Lower leg skin (tissue), 4 donors: ENCODE results near the gene RFPL3. TPM values are rescaled to one million over a fixed set of nuclear protein-coding genes. Genes with fewer than 3 reads are reported as not detected.

Source experiments
- DNase-seq, 2 donors: peaks; one replicate each; pipeline ENCODE4 v3.0.0-alpha.2; 2019; ENCODE audit warnings: low spot score in 2 of 2
- H3K4me3 ChIP-seq: fragments of 200-600 bp; sonication (generic); 2 replicates; pipeline ENCODE4 v1.5.1; 2017; ENCODE audit warnings: mild to moderate bottlenecking, low read depth; ENCODE audit not compliant: poor library complexity, severe bottlenecking
- CTCF ChIP-seq, 3 donors: fragments of 450-650 bp; IDR thresholded peaks; one replicate each; pipeline ENCODE4 v1.5.1; 2016; ENCODE audit warnings: antibody characterized with exemption in 3 of 3, mild to moderate bottlenecking in 3 of 3, moderate library complexity in 2 of 3
- POLR2A ChIP-seq, 2 donors: fragments of 450-650 bp; IDR thresholded peaks; one replicate each; pipeline ENCODE4 v1.6.1; 2016 to 2017; ENCODE audit warnings: antibody characterized with exemption in 2 of 2, mild to moderate bottlenecking in 1 of 2, moderate library complexity in 1 of 2
- WGBS, 2 donors: methylation state at CpG; one replicate each; pipeline ENCODE4 v1.1.5; 2018; 5-methylcytosine and 5-hydroxymethylcytosine counted together
- intact Hi-C: fragments of 100-400 bp; cut with DNase I; formaldehyde crosslinking; loops from one replicate; pipeline ENCODE4 v1.15.0; 2023; ENCODE audit warnings: low total_unique reads
- total RNA-seq, 4 donors: library from RNA; depleted of rRNA; stranded (reverse); fragments of >200 nt; gene quantifications; one replicate each; pipeline ENCODE4 v1.1.0, GENCODE V29; 2016

RFPL3 gene
- total RNA-seq, 4 donors from 2014 or later: not detected

- intact Hi-C loops: no loop called here
- TF ChIP-seq CTCF (IDR thresholded peaks at IDR 0.05) (no peak), POLR2A (IDR thresholded peaks at IDR 0.05) (no peak)
- no peak overlapping the region for H3K4me3 ChIP-seq
- 82 to 89% methylated on average over 4 of the region's 4 CpGs for WGBS, 2 donors
- DNase-seq: peak in 1 of 2 donors; percentile 71
Measured at GRCh38 chr22:32327066-32327465, 30.6 kb upstream of the RFPL3 start.

DNA sequence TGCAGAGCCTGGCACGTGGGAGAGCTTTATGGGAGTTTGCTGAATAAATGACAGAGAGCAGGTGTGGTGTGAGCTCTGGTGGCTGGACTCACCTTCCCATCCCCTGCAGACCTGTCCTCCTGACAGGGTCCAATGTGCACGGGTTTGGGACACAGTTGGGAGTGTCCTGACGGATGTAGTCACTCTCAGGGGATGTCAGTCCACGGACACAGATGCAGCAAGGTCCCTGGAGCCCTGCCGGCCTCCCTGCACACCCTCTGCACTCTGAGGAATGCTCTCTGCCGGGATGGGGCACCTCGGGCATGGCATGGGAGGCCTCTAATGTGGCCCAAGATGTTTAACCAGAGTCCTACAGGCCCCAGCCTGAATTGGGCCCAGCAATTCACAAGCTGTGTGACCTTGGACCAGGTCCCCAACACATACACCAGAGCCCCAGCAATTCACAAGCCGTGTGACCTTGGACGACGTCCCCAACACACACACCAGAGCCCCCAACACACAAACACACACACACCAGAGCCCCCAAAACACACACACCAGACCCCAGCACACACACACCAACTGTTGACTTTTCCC, 30.0 kb upstream of the RFPL3 start:
- no peak overlapping the region for H3K4me3 ChIP-seq
- WGBS, 2 donors: 88% methylated on average over 7 to 8 of the region's 10 CpGs
- intact Hi-C loops: no loop called here
- TF ChIP-seq POLR2A (IDR thresholded peaks at IDR 0.05) (no peak), CTCF (IDR thresholded peaks at IDR 0.05) (no peak)
- DNase-seq: peak in 1 of 2 donors; percentile 63

DNA sequence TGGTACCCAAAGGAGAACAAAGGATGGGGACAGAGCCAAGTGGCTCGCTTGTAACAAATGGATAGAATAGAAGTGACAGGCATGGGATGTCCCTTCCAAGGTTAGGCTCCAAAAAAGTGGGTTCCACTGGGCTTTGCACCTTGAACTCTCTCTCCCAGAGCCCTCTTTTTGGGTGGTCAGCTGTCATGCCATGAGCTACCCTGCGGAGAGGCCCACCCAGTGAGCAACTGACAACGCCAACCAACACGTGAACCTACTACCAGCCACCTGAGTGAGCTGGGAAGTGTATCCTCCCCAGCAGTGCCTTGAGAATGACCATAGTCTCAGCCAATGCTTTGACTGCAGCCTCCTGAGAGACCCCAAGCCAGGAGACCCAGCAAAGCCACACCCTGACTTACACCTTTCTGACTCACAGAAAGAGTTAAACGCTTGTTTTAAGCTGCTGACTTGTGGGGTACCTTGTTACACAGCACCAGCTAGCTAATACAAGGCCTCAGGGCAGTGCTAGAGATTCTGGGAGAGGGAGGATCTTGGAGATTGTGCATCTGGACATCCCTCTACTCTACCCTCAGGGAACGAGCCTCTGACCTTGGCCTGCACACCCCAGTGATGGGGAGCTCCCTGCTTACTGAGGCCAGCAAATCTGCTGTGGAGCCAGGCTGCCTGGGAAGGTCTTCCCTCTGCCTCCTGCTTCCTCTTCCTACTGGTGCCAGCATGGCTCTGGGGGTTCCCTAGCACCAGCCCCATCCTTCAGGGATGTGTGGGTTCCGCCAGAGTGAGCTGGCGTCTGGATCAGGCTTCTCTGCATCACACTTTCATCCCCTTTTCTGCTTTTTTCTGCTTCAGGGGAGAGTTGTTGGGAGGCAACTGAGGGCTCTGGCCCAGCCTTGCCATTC, 29.1 kb upstream of the RFPL3 start:
- intact Hi-C loops: no loop called here
- DNase-seq: peak in 1 of 2 donors; percentile 68
- H3K4me3 ChIP-seq: no peak overlapping the region
- TF ChIP-seq POLR2A (IDR thresholded peaks at IDR 0.05): no peak
- no peak for TF ChIP-seq CTCF (IDR thresholded peaks at IDR 0.05)
- WGBS, 2 donors: 84 to 91% methylated on average over 8 of the region's 8 CpGs

DNA sequence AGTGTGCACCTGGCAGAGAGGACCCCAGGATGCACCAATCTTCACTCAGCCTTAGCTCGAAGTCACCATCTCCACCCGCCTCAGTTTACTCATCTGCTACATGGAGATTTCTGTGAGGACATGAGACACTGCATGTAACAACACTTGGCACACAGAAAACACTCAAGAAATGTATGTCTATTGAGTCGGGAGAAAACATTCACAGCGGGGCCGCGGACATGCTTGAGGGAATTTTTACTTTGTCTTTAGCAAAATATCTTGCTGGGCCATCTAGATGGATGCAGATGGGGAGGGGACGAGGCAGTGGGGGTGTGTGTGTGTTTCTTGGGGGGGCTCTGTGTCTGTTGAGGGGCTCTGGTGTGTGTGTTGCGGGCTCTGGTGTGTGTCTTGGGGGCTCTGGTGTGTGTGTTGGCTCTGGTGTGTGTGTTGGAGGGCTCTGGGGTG, 28.4 kb upstream of the RFPL3 start:
- TF ChIP-seq POLR2A (IDR thresholded peaks at IDR 0.05) (no peak), CTCF (IDR thresholded peaks at IDR 0.05) (no peak)
- no peak overlapping the region for H3K4me3 ChIP-seq
- intact Hi-C loops: no loop called here
- 75 to 78% methylated on average over 8 of the region's 8 CpGs for WGBS, 2 donors
- peak in 1 of 2 donors; percentile 29 for DNase-seq

- intact Hi-C loops: no loop called here
- DNase-seq: peak in 1 of 2 donors; percentile 68
- WGBS, 2 donors: 74 to 84% methylated on average over 28 of the region's 28 CpGs
- TF ChIP-seq POLR2A (IDR thresholded peaks at IDR 0.05): no peak
- no peak for TF ChIP-seq CTCF (IDR thresholded peaks at IDR 0.05)
- H3K4me3 ChIP-seq: no peak overlapping the region
Measured at GRCh38 chr22:32331236-32331917, 26.3 kb upstream of the RFPL3 start.
